HG02642 (cell line): ENCODE measurements around the gene RNF13.
"Not testable (repeated sequence)": the region's sequence is repeated elsewhere in the genome, so short reads cannot be mapped to it uniquely, and the experiment has no call there.

ENCODE experiments used
- ATAC-seq: cut with Tn5 transposase; IDR thresholded peaks from one replicate; pipeline ENCODE4 v1.9.1; 2021; ENCODE audit warnings: mild to moderate bottlenecking; ENCODE audit not compliant: unreplicated experiment, poor library complexity

Gene RNF13

GRCh38 chr3:149832086-149832485 is 19.1 kb downstream of the RNF13 start:
- no peak for ATAC-seq

- no peak for ATAC-seq
Observed at GRCh38 chr3:149833241-149833640, 20.2 kb downstream of the RNF13 start.

- not testable (repeated sequence) for ATAC-seq
Observed at GRCh38 chr3:149838491-149838890, 25.5 kb downstream of the RNF13 start.

GRCh38 chr3:149839469-149839868 is 26.5 kb downstream of the RNF13 start:
- ATAC-seq = not testable (repeated sequence)

- no peak for ATAC-seq
Observed at GRCh38 chr3:149839896-149840295, 26.9 kb downstream of the RNF13 start.

GRCh38 chr3:149843502-149843901 is 30.5 kb downstream of the RNF13 start:
- no peak for ATAC-seq

- ATAC-seq = no peak
Observed at GRCh38 chr3:149844091-149844490, 31.1 kb downstream of the RNF13 start.

- ATAC-seq = no peak
Observed at GRCh38 chr3:149845570-149846244, 32.7 kb downstream of the RNF13 start.

GRCh38 chr3:149848238-149848637 is 35.2 kb downstream of the RNF13 start:
- no peak for ATAC-seq

GRCh38 chr3:149848688-149849087 is 35.7 kb downstream of the RNF13 start:
- no peak for ATAC-seq

GRCh38 chr3:149850787-149851584 is 38.0 kb downstream of the RNF13 start:
- no peak for ATAC-seq

- ATAC-seq = no peak
Observed at GRCh38 chr3:149858911-149859310, 45.9 kb downstream of the RNF13 start.

- no peak for ATAC-seq
Observed at GRCh38 chr3:149860881-149861280, 47.9 kb downstream of the RNF13 start.

- no peak for ATAC-seq
Observed at GRCh38 chr3:149867563-149867962, 54.5 kb downstream of the RNF13 start.

GRCh38 chr3:149871855-149872254 is 58.8 kb downstream of the RNF13 start:
- ATAC-seq = no peak

GRCh38 chr3:149872589-149872988 is 59.6 kb downstream of the RNF13 start:
- no peak for ATAC-seq

GRCh38 chr3:149877668-149878067 is 64.7 kb downstream of the RNF13 start:
- no peak for ATAC-seq

GRCh38 chr3:149879872-149880271 is 66.9 kb downstream of the RNF13 start:
- ATAC-seq = peak; percentile 48

- no peak for ATAC-seq
Observed at GRCh38 chr3:149881879-149882278, 68.9 kb downstream of the RNF13 start.

- no peak for ATAC-seq
Observed at GRCh38 chr3:149883134-149883533, 70.1 kb downstream of the RNF13 start.

GRCh38 chr3:149883860-149884259 is 70.8 kb downstream of the RNF13 start:
- not testable (repeated sequence) for ATAC-seq

- not testable (repeated sequence) for ATAC-seq
Observed at GRCh38 chr3:149884848-149885247, 71.8 kb downstream of the RNF13 start.
